B cell (primary cell): ENCODE data around the gene IGFLR1.

ENCODE experiments used
- EZH2 ChIP-seq: IDR thresholded peaks from 2 replicates; pipeline ENCODE4 v1.6.1; 2012; ENCODE audit warnings: borderline replicate concordance, low read depth, mild to moderate bottlenecking, moderate library complexity, low read length; ENCODE audit not compliant: insufficient read depth, poor library complexity, severe bottlenecking
- TF ChIP-seq, protein P1 (sequence below): fragments of 200-600 bp; IDR thresholded peaks from one replicate; pipeline ENCODE4 v1.8.0; 2022; ENCODE audit warnings: antibody characterized with exemption, mild to moderate bottlenecking

DNA sequence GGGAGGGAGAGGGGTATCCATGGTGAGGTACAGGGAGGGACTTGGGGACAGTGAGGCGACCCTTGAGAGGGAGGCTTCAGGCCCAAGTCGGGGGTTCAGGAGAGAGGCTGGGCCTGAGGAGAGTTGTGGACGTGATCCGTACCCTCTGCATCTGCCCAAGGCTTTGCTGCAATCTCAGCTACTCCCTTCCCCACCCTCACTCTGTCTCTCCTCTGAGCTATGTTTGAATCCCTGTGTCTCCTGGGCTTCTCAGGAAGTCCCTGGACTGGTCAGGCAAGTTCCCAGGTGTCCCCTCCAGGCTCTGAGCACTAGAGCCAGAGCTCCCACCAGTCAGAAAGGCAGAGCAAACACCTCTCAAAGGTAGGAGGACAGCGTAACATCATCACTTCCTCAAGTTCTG, 7.9 kb upstream of the IGFLR1 start:
- TF ChIP-seq, protein P1, sequence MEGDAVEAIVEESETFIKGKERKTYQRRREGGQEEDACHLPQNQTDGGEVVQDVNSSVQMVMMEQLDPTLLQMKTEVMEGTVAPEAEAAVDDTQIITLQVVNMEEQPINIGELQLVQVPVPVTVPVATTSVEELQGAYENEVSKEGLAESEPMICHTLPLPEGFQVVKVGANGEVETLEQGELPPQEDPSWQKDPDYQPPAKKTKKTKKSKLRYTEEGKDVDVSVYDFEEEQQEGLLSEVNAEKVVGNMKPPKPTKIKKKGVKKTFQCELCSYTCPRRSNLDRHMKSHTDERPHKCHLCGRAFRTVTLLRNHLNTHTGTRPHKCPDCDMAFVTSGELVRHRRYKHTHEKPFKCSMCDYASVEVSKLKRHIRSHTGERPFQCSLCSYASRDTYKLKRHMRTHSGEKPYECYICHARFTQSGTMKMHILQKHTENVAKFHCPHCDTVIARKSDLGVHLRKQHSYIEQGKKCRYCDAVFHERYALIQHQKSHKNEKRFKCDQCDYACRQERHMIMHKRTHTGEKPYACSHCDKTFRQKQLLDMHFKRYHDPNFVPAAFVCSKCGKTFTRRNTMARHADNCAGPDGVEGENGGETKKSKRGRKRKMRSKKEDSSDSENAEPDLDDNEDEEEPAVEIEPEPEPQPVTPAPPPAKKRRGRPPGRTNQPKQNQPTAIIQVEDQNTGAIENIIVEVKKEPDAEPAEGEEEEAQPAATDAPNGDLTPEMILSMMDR = no peak
- no peak for TF ChIP-seq EZH2
